ENCODE results near the gene LMTK3.

LMTK3 gene

DNA sequence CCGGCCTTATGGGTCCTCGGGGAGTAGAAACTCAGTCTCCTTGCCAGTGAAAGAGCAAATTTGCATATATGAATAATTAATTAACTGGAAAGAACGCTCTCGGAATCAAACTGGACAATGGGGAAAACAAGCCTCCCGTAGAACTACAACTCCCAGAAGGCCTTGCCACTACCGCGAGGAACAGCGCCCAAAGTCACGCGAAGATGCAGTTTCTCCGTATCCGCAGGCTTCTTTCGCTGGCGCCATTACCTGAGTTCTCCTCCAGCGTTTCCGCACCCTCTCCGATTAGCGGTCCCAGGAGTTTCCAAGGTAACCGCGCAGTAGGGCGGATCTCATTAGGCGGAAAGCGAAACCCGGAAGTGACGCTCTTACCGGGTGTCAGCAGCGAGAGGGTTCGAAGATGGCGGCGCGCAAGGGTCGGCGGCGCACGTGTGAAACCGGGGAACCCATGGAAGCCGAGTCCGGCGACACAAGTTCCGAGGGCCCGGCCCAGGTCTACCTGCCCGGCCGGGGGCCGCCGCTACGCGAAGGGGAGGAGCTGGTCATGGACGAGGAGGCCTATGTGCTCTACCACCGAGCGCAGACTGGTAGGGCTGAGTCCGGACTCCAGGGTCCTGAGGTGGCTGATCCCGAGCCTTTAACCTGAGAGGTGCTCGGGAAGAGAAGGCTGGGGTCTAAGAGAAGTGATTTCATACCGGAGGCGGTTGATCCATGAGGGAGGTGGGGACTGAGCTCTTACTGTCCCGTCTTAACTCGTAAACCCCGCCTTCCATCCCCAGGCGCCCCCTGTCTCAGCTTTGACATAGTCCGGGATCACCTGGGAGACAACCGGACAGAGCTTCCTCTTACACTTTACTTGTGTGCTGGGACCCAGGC is 65.8 kb downstream of the LMTK3 start, which contains the start of gene GRWD1:
Gene GRWD1, plus strand, starts transcription at position 378 of the 876 bp plus-strand sequence. Its CDS starts 23 bp downstream, at position 401.
- DNase-seq (ENCODE audit: low spot score): peak; percentile 93

DNA sequence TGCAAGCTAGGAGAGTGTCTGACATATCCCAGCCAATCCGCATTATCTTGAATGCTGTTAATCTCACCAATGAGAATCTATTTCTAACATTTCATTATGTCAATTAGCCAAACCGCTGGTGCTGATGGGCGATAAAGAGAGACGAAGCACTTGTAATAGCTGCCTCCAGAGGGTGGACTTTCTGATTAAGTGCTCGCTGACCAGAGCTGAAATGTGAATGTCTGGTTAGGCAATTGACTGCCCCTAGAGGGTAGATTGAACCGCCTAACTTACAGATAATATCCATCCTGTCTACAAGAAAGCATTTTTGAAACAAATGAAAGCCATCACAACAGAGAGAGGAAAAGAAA is 66.4 kb downstream of the LMTK3 start:
- peak; percentile 92 for DNase-seq (ENCODE audit: low spot score)

DNA sequence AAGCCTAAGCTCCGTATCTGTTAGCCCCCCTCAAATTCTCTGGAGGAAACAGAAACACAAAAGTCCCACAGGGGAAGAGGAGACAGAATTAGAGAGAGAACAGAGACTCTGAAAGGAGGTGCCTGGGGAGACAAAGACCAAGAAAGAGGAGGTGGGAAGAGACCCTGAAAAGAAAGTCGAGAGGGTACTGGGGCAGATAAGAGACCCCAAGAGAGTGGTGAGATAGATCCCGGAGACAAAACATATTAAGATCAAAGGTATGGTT is 66.8 kb downstream of the LMTK3 start:
- DNase-seq (ENCODE audit: low spot score): no peak

DNA sequence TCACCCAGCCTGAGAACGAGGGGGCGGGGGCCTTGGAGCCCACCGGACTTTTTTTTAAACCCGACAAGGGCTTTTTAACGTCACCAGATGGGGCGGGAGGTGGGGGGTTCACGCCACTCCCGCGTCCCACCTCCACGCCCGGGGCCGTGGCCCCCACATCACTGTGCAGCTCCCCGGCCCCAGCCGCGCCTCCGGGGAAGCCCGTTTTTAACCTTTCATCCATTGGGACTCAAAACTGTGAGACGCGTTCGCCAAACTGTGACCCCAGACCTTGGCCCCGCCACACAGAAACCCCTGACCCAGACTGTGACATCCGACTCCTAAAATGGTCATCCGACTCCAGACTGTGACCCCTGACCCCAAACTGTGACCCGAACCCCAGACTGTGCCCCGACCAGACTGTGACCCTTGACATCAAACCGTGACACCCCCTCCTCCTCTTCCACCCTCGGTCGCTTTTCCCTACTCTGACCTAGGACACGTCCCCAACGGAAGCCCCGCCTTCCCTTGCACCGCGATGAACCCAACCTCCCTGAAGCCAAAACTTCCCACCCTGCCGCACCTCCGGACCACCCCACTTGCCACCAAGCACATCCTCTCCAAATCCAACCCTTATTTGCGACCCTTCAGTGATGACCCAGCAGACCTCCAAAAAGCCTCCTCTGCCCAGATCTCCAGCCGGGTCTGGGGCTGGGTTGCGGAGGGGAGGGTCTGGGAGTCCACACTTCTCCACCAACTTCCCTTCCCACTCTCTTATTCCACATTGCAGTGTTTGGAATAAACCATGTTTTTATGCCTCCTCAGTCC is 67.3 kb downstream of the LMTK3 start:
- DNase-seq (ENCODE audit: low spot score): no peak

DNA sequence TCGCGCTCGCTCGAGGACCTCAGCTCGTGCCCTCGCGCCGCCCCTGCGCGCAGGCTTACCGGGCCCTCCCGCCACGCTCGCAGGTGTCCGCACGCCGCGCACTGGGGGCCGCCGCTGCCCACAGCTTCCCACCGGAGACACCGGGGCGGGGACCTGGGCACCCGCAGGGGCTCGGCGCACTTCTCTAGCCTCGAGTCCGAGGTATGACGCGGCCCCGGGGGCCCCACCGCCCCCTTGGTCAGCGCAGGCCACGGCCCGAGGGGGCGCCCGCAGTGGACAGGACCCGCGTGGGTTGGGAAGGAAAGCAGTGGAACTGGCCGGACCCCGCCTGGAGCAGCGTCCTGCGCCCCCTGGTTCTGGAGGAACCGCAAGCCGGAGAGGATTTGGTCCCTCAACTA is 67.9 kb downstream of the LMTK3 start:
- no peak for DNase-seq (ENCODE audit: low spot score)

DNA sequence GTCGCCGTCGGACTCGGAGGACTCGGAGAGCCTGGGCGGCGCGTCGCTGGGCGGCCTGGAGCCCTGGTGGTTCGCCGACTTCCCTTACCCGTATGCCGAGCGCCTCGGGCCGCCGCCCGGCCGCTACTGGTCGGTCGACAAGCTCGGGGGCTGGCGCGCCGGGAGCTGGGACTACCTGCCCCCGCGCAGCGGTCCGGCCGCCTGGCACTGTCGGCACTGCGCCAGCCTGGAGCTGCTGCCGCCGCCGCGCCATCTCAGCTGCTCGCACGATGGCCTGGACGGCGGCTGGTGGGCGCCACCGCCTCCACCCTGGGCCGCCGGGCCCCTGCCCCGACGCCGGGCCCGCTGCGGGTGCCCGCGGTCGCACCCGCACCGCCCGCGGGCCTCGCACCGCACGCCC is 68.4 kb downstream of the LMTK3 start:
- DNase-seq (ENCODE audit: low spot score): peak; percentile 35

DNA sequence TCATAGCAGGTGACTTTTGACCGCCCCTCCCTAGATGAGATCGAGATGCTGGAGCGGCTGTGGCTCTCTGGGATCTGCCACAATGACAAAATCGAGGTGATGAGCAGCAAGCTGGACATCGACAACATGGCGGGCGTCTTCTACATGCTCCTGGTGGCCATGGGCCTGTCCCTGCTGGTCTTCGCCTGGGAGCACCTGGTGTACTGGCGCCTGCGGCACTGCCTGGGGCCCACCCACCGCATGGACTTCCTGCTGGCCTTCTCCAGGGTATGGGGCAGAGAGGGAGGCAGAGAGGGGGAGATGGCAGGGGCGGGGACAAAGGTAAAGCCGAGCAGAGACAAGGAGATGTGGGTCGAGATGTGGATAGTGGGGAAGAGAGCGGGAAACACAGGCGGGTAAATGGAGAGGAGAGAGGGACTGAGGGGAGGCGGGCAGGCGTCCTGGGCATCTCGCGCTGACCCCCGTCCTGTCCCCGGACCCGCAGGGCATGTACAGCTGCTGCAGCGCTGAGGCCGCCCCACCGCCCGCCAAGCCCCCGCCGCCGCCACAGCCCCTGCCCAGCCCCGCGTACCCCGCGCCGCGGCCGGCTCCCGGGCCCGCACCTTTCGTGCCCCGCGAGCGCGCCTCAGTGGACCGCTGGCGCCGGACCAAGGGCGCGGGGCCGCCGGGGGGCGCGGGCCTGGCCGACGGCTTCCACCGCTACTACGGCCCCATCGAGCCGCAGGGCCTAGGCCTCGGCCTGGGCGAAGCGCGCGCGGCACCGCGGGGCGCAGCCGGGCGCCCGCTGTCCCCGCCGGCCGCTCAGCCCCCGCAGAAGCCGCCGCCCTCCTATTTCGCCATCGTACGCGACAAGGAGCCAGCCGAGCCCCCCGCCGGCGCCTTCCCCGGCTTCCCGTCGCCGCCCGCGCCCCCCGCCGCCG is 69.3 kb downstream of the LMTK3 start:
- no peak for DNase-seq (ENCODE audit: low spot score)

DNA sequence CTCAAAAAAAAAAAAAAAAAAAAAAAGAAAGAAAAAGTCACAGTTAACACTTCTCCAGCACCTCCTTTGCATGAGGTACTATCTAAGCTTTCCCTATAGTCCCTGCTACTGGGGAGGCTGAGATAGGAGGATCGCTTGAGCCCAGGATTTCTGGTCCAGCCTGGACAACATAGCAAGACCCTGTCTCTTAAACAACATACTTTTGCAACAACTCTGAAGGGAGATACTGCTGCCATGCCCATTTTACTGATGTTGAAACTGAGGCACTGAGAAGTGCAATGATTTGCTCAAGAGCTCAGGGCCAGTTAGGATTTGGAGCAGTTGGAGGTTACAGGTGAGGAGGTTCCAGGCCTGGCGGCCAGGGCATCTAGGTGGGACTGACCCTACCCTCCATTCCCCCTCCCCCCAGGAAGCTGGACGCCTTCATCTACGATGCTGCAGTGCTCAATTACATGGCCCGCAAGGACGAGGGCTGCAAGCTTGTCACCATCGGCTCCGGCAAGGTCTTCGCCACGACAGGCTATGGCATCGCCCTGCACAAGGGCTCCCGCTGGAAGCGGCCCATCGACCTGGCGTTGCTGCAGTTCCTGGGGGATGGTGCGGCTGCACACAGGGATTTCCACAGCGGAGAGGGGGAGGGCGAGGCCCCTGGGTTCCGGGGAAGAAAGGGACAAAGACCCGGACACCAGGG is 70.1 kb downstream of the LMTK3 start:
- DNase-seq (ENCODE audit: low spot score): no peak

DNA sequence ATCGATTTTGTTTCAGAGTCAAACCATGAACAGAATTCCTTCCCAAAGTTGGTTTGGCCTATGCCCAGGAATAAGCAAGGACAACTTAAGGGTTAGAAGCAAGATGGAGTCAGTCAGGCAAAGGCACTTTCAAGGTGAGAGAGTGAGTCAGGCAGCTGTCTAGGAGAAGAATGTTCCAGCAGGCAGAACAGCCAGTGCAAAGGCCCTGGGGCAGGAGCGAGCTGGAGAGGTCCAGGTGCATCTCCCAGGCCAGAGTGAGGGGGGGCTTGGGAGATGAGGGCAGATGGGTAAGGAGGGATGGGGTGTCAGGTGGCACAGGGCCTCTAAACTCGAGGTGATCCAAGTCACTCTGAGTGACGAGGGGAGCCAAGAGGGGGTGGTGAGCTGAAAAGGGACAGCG is 75.0 kb downstream of the LMTK3 start:
- DNase-seq (ENCODE audit: low spot score): no peak

Measured in GM03348 (cell line).